BE2C (cell line): ENCODE measurements around the gene IQCH.
A peak's percentile ranks its signal among the peaks of the same experiment; 100 is the strongest.

Experiments
- DNase-seq: peaks from one replicate; pipeline ENCODE4 v3.0.0-alpha.2; 2020
- H3K27me3 ChIP-seq: fragments of 250-450 bp; sonication (Bioruptor Pico); 2 replicates; pipeline ENCODE4 v1.5.1; 2020; ENCODE audit warnings: mild to moderate bottlenecking
- H3K36me3 ChIP-seq: fragments of 250-450 bp; sonication (Bioruptor Pico); 2 replicates; pipeline ENCODE4 v1.5.1; 2020; ENCODE audit warnings: mild to moderate bottlenecking
- H3K4me1 ChIP-seq: fragments of 250-450 bp; sonication (Bioruptor Pico); 2 replicates; pipeline ENCODE4 v1.5.1; 2020
- H3K4me3 ChIP-seq: 2 replicates; pipeline ENCODE4 v1.5.1; 2011; ENCODE audit warnings: low read depth, low read length
- H3K9me3 ChIP-seq: fragments of 250-450 bp; sonication (Bioruptor Pico); 2 replicates; pipeline ENCODE4 v1.5.1; 2020
- TF ChIP-seq, protein P1 (sequence below): IDR thresholded peaks from 2 replicates; pipeline ENCODE4 v1.5.1; 2012; ENCODE audit warnings: mild to moderate bottlenecking, low read depth, low read length

Gene IQCH

DNA sequence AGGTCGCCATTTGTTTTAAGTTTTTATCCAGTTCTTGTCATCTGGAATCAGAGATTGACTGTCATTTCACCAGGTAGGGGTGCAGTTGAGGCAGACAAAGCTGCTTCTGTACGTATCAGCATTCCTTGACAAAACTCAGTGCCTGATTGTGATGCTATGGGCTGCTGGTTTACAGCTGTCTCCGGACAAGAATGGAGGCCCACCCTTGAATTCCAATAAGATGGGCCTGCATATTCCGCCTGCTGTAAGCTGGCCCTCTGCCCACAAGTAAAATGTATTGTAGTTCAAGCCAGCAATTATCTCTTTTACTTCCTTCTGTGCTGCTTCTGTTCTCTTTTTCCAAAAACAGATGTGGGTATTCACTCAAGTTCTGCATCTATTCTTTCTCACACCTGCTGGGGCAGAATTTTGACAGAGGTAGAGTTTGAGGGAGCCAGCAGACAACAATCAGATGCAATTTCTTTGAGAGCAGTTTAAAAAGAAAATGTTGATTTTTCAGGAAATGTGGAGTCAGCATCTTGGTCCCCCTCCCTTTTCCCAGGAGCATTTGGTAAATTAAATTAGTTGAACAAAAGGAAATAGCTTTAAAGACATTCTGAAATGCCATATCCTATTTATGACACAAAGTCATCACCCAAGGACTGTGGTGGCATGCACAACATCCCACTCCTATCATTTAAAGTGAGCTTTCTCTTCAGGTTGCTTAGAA is 53.5 kb downstream of the IQCH start:
- no peak overlapping the region for H3K4me3 ChIP-seq
- no peaks in the 10 kb centered on the region for H3K36me3 ChIP-seq
- no peaks in the 10 kb centered on the region for H3K4me1 ChIP-seq
- TF ChIP-seq, protein P1, sequence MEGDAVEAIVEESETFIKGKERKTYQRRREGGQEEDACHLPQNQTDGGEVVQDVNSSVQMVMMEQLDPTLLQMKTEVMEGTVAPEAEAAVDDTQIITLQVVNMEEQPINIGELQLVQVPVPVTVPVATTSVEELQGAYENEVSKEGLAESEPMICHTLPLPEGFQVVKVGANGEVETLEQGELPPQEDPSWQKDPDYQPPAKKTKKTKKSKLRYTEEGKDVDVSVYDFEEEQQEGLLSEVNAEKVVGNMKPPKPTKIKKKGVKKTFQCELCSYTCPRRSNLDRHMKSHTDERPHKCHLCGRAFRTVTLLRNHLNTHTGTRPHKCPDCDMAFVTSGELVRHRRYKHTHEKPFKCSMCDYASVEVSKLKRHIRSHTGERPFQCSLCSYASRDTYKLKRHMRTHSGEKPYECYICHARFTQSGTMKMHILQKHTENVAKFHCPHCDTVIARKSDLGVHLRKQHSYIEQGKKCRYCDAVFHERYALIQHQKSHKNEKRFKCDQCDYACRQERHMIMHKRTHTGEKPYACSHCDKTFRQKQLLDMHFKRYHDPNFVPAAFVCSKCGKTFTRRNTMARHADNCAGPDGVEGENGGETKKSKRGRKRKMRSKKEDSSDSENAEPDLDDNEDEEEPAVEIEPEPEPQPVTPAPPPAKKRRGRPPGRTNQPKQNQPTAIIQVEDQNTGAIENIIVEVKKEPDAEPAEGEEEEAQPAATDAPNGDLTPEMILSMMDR, result no peak
- no peaks in the 10 kb centered on the region for H3K27me3 ChIP-seq
- H3K9me3 ChIP-seq, result no peaks in the 10 kb centered on the region
- peak; percentile 36 for DNase-seq

GRCh38 chr15:67311731-67312130 is 57.1 kb downstream of the IQCH start:
- Histone ChIP-seq H3K9me3 (no peaks in the 10 kb centered on the region), H3K4me1 (0 out of 2 replicates have a peak, but pooled peaks cover 2% of the 10 kb centered on the region), H3K36me3 (no peaks in the 10 kb centered on the region), H3K27me3 (no peaks in the 10 kb centered on the region), H3K4me3 (no peak overlapping the region)
- DNase-seq, result no peak
- TF ChIP-seq, protein P1, result no peak

DNA sequence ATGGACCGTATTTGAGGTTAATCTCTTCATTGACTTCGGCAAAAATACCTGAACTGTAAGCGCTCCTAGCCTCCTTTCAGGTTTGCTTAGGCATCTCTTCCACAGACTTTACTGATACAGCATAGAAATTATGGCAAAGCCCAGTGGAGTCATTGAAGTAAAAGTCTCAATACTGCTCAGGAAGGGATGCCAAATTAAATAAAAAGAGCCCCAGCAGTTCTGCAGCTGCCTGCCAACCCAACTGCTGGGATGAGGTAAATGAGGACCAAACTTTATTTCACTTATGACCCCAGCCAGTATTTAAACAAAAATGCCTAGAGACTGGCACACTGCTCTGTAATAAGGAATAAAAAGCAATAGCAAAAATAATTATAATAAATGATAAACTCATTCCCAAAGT is 65.4 kb downstream of the IQCH start:
- no peaks in the 10 kb centered on the region for H3K27me3 ChIP-seq
- no peaks in the 10 kb centered on the region for H3K36me3 ChIP-seq
- TF ChIP-seq, protein P1, result no peak
- no peaks in the 10 kb centered on the region for H3K9me3 ChIP-seq
- DNase-seq, result no peak
- H3K4me1 ChIP-seq, result 0 out of 2 replicates have a peak, but pooled peaks cover 2% of the 10 kb centered on the region
- no peak overlapping the region for H3K4me3 ChIP-seq

GRCh38 chr15:67321352-67321751 is 66.8 kb downstream of the IQCH start:
- Histone ChIP-seq H3K9me3 (no peaks in the 10 kb centered on the region), H3K27me3 (no peaks in the 10 kb centered on the region)

DNA sequence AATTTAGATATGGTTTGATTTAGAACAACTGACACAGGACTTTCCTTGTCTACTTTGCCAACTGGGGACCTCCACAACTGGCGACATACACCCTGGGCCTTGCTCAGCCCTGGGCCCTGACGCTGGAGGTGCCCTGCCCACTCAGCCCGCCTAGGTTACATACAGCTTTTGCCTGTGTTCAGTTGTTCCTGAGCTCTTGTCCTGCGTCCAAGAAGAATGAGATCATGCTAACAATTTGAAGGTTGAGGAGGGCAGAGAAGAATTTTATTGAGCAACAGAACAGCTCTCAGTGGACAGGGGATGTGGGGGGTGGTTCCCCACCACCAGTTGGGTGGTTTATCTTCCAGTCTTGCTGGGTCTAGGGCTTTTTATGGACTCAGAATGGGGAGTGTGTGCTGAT is 67.9 kb downstream of the IQCH start:
- TF ChIP-seq, protein P1, result no peak

More at GRCh38 chr15:67321352-67321751, 66.8 kb downstream of the IQCH start:
- no peak for DNase-seq
- Histone ChIP-seq H3K4me1 (no peaks in the 10 kb centered on the region), H3K4me3 (no peak overlapping the region), H3K36me3 (no peaks in the 10 kb centered on the region)
- TF ChIP-seq, protein P1, result no peak

DNA sequence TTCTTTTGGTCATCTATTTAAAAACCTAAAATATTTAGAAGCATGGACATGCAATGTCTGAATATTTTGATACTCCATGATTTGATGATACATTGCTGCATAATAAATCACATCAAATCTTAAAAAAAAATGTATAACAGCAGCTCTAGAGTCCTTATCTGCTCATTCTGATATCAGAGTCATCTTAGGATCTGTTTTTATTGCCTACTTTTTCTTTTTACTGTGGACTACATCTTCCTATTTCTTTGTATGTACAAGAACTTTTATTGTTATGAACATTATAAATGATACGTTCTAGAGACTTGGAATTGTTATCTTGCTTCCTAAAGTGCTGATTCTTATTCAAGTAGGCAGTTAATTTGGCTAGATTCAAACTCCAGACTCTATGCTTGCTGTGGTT is 72.7 kb downstream of the IQCH start:
- no peak for DNase-seq
- Histone ChIP-seq H3K9me3 (no peaks in the 10 kb centered on the region), H3K27me3 (no peaks in the 10 kb centered on the region), H3K4me1 (no peaks in the 10 kb centered on the region), H3K36me3 (no peaks in the 10 kb centered on the region), H3K4me3 (no peak overlapping the region)
- TF ChIP-seq, protein P1, result no peak

More for the DNA sequence above, 67.9 kb downstream of the IQCH start:
- Histone ChIP-seq H3K36me3 (no peaks in the 10 kb centered on the region), H3K4me1 (no peaks in the 10 kb centered on the region), H3K4me3 (no peak overlapping the region), H3K27me3 (no peaks in the 10 kb centered on the region), H3K9me3 (no peaks in the 10 kb centered on the region)
- no peak for DNase-seq
